ENCODE results near the gene DDAH1. TPM values are rescaled to one million over a fixed set of nuclear protein-coding genes. Genes with fewer than 3 reads are reported as not detected.
"Not testable (repeated sequence)": the region's sequence is repeated elsewhere in the genome, so short reads cannot be mapped to it uniquely, and the experiment has no call there.

DDAH1 gene
- total and polyA plus RNA-seq, 2 of the 4 experiments (the other 2 are of a cell fraction) = 78.0 to 94.5 TPM

- no peak overlapping the region for H3K56ac ChIP-seq (ENCODE audit: extremely low read depth, insufficient read depth, low read length)
- intact Hi-C loops (cut with micrococcal nuclease) = no loop called here
- no peak overlapping the region for H4K5ac ChIP-seq (ENCODE audit: low read depth, low read length)
- H3K4ac ChIP-seq (ENCODE audit: low read depth, low read length) = no peak overlapping the region
- H2BK20ac ChIP-seq (ENCODE audit: low read depth, low read length) = no peak overlapping the region
- no peak overlapping the region for H4K8ac ChIP-seq (ENCODE audit: low read depth in 2 of 2, low read length in 2 of 2)
- no peak overlapping the region for H2BK15ac ChIP-seq (ENCODE audit: low read depth, low read length)
- no peak overlapping the region for H2AK5ac ChIP-seq (ENCODE audit: low read depth, low read length)
- H4K91ac ChIP-seq (ENCODE audit: insufficient read depth, low read depth, low read length) = no peak overlapping the region
- in situ Hi-C loops (cut with MboI; ENCODE audit: low sequenced_read_pairs) = no loop called here
- no peaks in the 10 kb centered on the region for H4K20me1 ChIP-seq (ENCODE audit: insufficient read depth, low read length)
- no peak for ATAC-seq (ENCODE audit: low read depth)
- H3K23ac ChIP-seq (ENCODE audit: low read depth, low read length) = no peak overlapping the region
- peaks cover 5% of the 10 kb centered on the region; the same call in 1 of the 2 replicates for H3K4me1 ChIP-seq (ENCODE audit: control insufficient read depth, insufficient read depth, low read length)
- ChIA-PET CTCF (no interaction called here), POLR2A (ENCODE audit: unreplicated experiment) (no interaction called here)
- no peak overlapping the region for H3K18ac ChIP-seq (ENCODE audit: low read depth, low read length)
- H3K14ac ChIP-seq (replicated peaks; ENCODE audit: low read depth, low read length) = no peak overlapping the region
- no CpG with 5 or more reads among the region's 2 CpGs for WGBS, 2 experiments (ENCODE audit: extremely low coverage in 2 of 2, insufficient read length in 1 of 2)
- no peak overlapping the region for H2AK9ac ChIP-seq (replicated peaks; ENCODE audit: low read depth, low read length, poor library complexity)
- peaks cover 19% of the 10 kb centered on the region for H3K36me3 ChIP-seq (ENCODE audit: control insufficient read depth, insufficient read depth, low read length)
- H2AFZ ChIP-seq (replicated peaks; ENCODE audit: low read length, poor library complexity) = no peak overlapping the region
- no peak overlapping the region for H3K27ac ChIP-seq (ENCODE audit: insufficient read depth, low read length)
- H3K4me2 ChIP-seq (ENCODE audit: low read depth, low read length) = no peak overlapping the region
- dilution Hi-C loops (cut with HindIII; ENCODE audit: low sequenced_read_pairs, unreplicated experiment) = no loop called here
- no peak for DNase-seq
- BruUV-seq (replicated peaks) = no TSS peak
- H2BK120ac ChIP-seq (ENCODE audit: low read depth, low read length) = no peak overlapping the region
- peaks cover 34 to 64% of the 10 kb centered on the region in 2 experiments for H3K79me1 ChIP-seq (ENCODE audit: low read depth in 1 of 2, low read length in 2 of 2)
- TF ChIP-seq USF2 (IDR thresholded peaks at IDR 0.05; ENCODE audit: low read depth, low read length) = no peak
- TF ChIP-seq RAD21 (IDR thresholded peaks at IDR 0.05; ENCODE audit: low read length) = no peak
- H3K27me3 ChIP-seq (ENCODE audit: control insufficient read depth, insufficient read depth, low read length) = no peaks in the 10 kb centered on the region
- H3K9me1 ChIP-seq (ENCODE audit: insufficient read depth, low read length) = peaks cover 3% of the 10 kb centered on the region; the same call in 1 of the 2 replicates
- H3K9me3 ChIP-seq (ENCODE audit: control insufficient read depth, insufficient read depth, low read length) = no peaks in the 10 kb centered on the region
- H3K9ac ChIP-seq (ENCODE audit: low read depth, low read length) = no peak overlapping the region
- no peak overlapping the region for H2BK5ac ChIP-seq (ENCODE audit: low read depth, low read length, poor library complexity, severe bottlenecking)
- no peak overlapping the region for H3K4me3 ChIP-seq (ENCODE audit: insufficient read depth, low read depth, low read length)
Measured at GRCh38 chr1:85347908-85348307, 117.1 kb downstream of the DDAH1 start.

GRCh38 chr1:85347275-85347674, 117.7 kb downstream of the DDAH1 start:
- dilution Hi-C loops (cut with HindIII; ENCODE audit: low sequenced_read_pairs, unreplicated experiment); H3K9me3 ChIP-seq (ENCODE audit: control insufficient read depth, insufficient read depth, low read length); H3K23ac ChIP-seq (ENCODE audit: low read depth, low read length); H3K27me3 ChIP-seq (ENCODE audit: control insufficient read depth, insufficient read depth, low read length); in situ Hi-C loops (cut with MboI; ENCODE audit: low sequenced_read_pairs); CTCF ChIA-PET; H2BK120ac ChIP-seq (ENCODE audit: low read depth, low read length); POLR2A ChIA-PET (ENCODE audit: unreplicated experiment); H3K18ac ChIP-seq (ENCODE audit: low read depth, low read length); H2AK5ac ChIP-seq (ENCODE audit: low read depth, low read length); H3K14ac ChIP-seq (replicated peaks; ENCODE audit: low read depth, low read length); H3K56ac ChIP-seq (ENCODE audit: extremely low read depth, insufficient read depth, low read length); DNase-seq; H3K27ac ChIP-seq (ENCODE audit: insufficient read depth, low read length); H2AFZ ChIP-seq (replicated peaks; ENCODE audit: low read length, poor library complexity); intact Hi-C loops (cut with micrococcal nuclease); H3K9ac ChIP-seq (ENCODE audit: low read depth, low read length); H2BK5ac ChIP-seq (ENCODE audit: low read depth, low read length, poor library complexity, severe bottlenecking); ATAC-seq (ENCODE audit: low read depth); H3K4ac ChIP-seq (ENCODE audit: low read depth, low read length); H2BK20ac ChIP-seq (ENCODE audit: low read depth, low read length); H2AK9ac ChIP-seq (replicated peaks; ENCODE audit: low read depth, low read length, poor library complexity); H4K8ac ChIP-seq (ENCODE audit: low read depth in 2 of 2, low read length in 2 of 2); H3K4me2 ChIP-seq (ENCODE audit: low read depth, low read length); BruUV-seq (replicated peaks); H4K5ac ChIP-seq (ENCODE audit: low read depth, low read length); H4K20me1 ChIP-seq (ENCODE audit: insufficient read depth, low read length); H2BK15ac ChIP-seq (ENCODE audit: low read depth, low read length); H4K91ac ChIP-seq (ENCODE audit: insufficient read depth, low read depth, low read length); H3K4me1 ChIP-seq (ENCODE audit: control insufficient read depth, insufficient read depth, low read length); H3K4me3 ChIP-seq (ENCODE audit: insufficient read depth, low read depth, low read length); H3K9me1 ChIP-seq (ENCODE audit: insufficient read depth, low read length): not testable (repeated sequence)
- no CpG with 5 or more reads among the region's 4 CpGs for WGBS, 2 experiments (ENCODE audit: extremely low coverage in 2 of 2, insufficient read length in 1 of 2)
- Histone ChIP-seq H3K79me1 (ENCODE audit: low read depth in 1 of 2, low read length in 2 of 2) (peaks cover 38 to 67% of the 10 kb centered on the region in 2 experiments), H3K36me3 (ENCODE audit: control insufficient read depth, insufficient read depth, low read length) (peaks cover 19% of the 10 kb centered on the region)
